Measurements from ENCODE around the gene ZBTB9.
A peak's percentile ranks its signal among the peaks of the same experiment; 100 is the strongest.

The ZBTB9 gene

GRCh38 chr6:33454009-33454946 lies at the start of gene ZBTB9:
Gene ZBTB9 (plus strand): TSS chr6:33454576. CDS start chr6:33455101, 525 bp downstream.
- peak; percentile 95 for DNase-seq

DNA sequence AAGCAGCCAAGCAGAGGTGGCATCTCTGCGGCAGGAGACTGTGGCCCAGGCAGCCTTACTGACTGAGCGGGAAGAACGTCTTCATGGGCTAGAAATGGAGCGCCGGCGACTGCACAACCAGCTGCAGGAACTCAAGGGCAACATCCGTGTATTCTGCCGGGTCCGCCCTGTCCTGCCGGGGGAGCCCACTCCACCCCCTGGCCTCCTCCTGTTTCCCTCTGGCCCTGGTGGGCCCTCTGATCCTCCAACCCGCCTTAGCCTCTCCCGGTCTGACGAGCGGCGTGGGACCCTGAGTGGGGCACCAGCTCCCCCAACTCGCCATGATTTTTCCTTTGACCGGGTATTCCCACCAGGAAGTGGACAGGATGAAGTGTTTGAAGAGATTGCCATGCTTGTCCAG lies 49.5 kb upstream of the ZBTB9 start:
- no peak for DNase-seq

GRCh38 chr6:33405386-33405940 lies 48.9 kb upstream of the ZBTB9 start:
- no peak for DNase-seq

GRCh38 chr6:33406126-33406525 lies 48.2 kb upstream of the ZBTB9 start:
- no peak for DNase-seq

- DNase-seq = peak; percentile 48
Measured at GRCh38 chr6:33407132-33407718, 47.2 kb upstream of the ZBTB9 start.

DNA sequence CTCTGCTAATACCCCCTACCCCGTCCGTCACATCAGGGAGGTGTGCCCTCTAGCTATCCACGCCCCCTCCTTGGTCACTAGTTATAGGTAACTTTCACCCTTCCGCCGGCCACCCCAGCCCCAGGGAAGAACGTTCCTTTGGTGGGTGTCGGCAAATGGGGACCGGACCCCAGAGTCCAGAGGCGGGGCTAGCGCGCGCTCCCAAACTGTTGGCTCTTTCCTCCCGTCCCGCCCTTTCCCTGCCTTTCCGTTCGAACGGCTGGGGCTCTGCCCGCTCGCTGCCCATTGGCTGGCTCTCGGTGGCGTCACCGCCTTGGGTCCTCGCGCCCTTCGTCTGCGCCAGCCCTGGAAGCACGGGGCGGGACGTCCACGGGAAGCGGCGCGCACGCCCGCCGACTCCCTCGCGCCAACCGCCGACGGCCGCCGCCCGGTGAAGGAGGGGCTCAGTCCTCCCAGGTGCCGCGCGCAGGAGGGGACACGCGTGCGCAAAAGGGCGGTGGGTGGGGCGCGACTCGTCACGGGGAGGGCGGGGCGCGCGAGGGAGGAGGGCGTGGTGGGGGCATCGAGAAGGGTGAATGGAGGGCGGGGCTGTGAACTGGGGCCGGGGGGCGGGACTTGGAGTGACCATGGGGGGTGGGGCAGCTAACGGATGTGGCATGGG lies 44.2 kb upstream of the ZBTB9 start:
- DNase-seq = peak; percentile 98

DNA sequence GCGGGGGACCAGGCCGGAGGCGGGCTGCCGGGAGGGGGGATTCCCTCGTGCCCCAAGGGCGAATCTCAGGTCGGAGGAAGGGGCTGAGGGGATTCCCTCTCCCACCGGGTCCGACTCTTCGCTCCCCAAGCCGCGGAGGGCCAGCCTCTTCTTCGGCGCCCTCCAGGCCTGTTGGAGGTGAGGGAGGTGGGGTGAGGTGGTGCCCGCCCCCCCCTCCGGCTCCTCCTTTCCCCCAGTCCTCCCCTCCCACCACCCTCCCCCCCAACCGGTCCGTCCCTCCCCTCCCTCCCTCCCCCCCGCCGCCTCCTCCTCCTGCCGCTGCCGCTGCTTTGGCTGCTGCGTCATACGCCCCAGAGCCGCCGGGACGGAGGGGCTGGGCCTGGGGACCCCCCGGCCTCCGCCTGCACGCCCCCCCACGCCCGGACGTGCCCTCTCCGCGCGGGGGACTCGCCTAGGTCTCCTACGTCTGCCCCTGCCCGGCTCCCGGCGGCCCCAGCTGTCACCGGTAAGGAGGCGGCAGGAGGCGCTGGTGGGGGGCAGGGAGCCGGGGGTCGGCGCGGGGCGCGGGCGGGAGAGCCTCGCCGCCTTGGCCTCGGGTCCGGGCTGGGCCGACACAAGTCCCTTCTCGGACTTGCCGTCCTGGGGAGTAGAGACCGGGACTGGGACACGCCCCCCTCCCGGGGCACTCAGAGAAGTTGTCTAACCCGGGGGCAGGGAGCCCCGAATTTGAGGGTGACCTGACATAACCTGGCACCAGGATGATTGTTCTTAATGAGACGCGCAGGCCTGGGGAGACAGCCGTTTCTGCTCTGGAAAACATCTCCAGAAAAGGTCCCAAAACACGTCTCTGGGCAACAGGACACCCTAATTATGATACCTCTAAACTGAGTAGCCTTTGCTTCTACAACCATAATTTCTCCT lies 43.4 kb upstream of the ZBTB9 start, which contains the start of gene PHF1:
Gene PHF1 (plus strand): TSS at position 304 of the 921 bp plus-strand sequence. CDS start 1,250 bp downstream, outside the sequence.
- peak; percentile 74 for DNase-seq

GRCh38 chr6:33411632-33412005 lies 42.8 kb upstream of the ZBTB9 start:
- no peak for DNase-seq

GRCh38 chr6:33412140-33413009 lies 42.0 kb upstream of the ZBTB9 start:
- no peak for DNase-seq

GRCh38 chr6:33413241-33414120 lies 40.9 kb upstream of the ZBTB9 start:
- no peak for DNase-seq

DNA sequence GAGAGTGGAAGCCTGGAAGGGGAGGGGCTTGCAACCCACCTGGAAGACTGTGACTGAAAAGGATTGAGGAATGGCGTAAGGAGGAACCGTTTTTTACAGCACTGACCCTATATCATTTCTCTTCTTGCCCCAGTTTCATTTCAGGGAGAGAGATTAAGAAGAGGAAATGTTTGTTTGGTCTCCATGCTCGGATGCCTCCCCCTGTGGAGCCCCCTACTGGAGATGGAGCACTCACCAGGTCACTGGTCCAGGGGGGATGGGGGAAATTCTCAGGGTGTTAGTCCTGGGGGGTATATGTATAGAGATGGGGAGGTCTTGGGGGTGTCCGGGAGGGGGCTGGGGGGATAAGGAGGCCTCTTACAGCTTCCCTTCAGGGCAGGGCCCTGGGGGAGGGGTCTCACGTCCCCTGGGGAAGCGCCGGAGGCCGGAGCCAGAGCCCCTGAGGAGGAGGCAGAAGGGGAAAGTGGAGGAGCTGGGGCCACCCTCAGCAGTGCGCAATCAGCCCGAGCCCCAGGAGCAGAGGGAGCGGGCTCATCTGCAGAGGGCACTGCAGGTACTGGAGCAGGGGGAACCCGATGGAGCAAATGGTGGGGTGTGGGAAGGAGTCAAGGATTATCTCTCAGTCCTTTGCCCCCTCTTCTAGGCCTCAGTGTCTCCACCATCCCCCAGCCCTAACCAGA lies 39.6 kb upstream of the ZBTB9 start:
- no peak for DNase-seq

GRCh38 chr6:33415831-33416230 lies 38.5 kb upstream of the ZBTB9 start:
- DNase-seq = no peak

GRCh38 chr6:33416386-33417127 lies 37.8 kb upstream of the ZBTB9 start:
- DNase-seq = peak; percentile 25

DNA sequence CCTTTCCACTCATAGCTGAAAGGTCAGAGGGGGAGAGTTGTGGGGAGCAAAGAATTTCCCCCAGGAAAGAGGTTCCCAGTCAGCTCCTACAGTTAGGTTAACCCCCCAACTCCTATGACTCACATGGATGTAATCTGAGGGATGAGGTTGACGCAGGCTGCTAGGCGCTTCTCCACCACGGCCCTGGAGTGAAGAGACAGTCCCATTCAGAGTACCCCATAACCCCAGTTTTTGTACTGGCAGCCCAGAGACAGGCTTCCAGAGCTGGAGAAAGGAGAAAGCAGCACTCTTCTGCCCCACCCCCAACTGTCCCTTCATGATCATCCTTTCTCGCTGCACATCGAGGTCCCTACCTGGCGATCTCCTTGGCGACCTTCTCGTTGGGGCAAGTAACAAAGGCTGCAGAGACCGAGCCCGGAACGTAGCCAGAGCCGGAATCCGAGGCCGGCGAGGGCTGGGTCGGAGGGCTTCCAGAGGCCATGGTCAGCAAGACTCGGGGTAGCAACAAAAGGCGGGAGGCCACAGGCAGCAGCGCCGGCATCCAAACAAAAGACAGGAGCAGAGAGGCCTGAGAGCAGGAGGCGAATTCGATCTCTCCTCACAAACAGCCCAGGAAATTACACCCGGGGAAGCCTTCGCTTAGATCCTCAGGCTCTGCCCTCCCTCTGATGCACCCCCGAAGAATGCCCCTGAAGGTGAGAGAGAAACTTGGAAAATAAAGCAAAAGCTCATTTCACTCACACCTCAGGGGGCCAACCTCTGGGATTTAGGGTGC lies 37.1 kb upstream of the ZBTB9 start:
- DNase-seq = peak; percentile 95

DNA sequence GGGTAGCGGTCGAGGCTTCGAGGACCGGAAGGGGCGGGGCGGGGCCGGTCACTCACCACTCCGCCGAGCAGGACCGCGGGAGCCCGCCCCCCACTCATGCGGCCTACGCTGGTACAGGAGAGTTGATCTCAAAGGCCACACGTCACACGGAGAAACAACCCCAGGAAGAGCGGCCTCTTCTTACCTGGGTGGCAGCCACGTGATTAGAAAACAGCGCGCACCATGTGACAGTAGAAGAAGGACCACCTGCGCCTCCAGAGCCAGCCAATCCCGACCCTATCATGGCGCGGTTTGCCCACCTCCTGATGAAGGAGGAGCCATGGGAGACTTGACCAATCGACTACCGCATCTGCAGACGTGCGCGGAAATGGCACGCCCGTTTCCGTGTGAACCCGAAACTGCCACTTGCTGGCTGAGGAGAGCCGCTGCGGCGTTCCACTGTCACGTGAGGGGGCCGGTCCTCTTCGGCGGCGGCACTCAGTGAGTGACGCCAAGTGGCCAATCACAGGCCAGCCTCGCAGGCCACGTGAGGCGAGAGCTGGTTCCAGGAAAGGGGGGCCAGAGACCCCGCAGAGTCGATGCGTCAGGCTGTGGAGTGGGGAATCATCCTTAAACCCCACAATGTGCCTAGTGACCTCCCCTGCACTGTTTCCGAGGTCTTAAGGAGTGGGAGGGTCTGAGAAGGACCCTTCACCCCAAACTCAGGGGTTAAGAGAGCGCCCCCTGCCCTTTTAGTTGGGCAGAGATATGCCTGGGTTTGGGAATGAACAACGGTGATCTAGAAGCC lies 36.3 kb upstream of the ZBTB9 start, which contains the start of gene CUTA:
Gene CUTA (minus strand): TSS at position 205 of the 787 bp plus-strand sequence. CDS start 107 bp downstream, at position 98.
- DNase-seq = peak; percentile 100

GRCh38 chr6:33418690-33419291 lies 35.6 kb upstream of the ZBTB9 start:
- DNase-seq = no peak
